Astrocyte (in vitro differentiated cells and primary cell): ENCODE measurements around the gene DCTD. TPM values are rescaled to one million over a fixed set of nuclear protein-coding genes. Genes with fewer than 3 reads are reported as not detected.

Experiments
- DNase-seq: peaks from one replicate; pipeline ENCODE4 v3.0.0-alpha.2; 2010; ENCODE audit warnings: low read depth
- FAIRE-seq: peaks from 2 replicates; lab custom pipeline; 2011; peaks lifted over from hg19 to GRCh38; lab: Jason Lieb, UNC
- H2AFZ ChIP-seq: 2 replicates; pipeline ENCODE4 v1.6.0; 2012; ENCODE audit warnings: low read depth, low read length, inconsistent platforms
- H3K27ac ChIP-seq: 2 replicates; pipeline ENCODE4 v1.5.1; 2011; ENCODE audit warnings: low read depth, low read length, inconsistent platforms
- H3K27me3 ChIP-seq: 2 replicates; pipeline ENCODE4 v1.6.0; 2011; ENCODE audit warnings: low read length, inconsistent platforms; ENCODE audit not compliant: insufficient read depth
- H3K36me3 ChIP-seq: 2 replicates; pipeline ENCODE4 v1.5.1; 2011; ENCODE audit warnings: low read length, inconsistent platforms; ENCODE audit not compliant: insufficient read depth
- H3K4me1 ChIP-seq: 2 replicates; pipeline ENCODE4 v1.5.1; 2011; ENCODE audit warnings: low read length, inconsistent platforms; ENCODE audit not compliant: insufficient read depth
- H3K4me2 ChIP-seq: 2 replicates; pipeline ENCODE4 v1.6.0; 2012; ENCODE audit warnings: low read length, inconsistent platforms
- H3K4me3 ChIP-seq: 2 replicates; pipeline ENCODE4 v1.5.1; 2011; ENCODE audit warnings: low read depth, mild to moderate bottlenecking, low read length, inconsistent platforms; ENCODE audit not compliant: insufficient read depth
- H3K79me2 ChIP-seq: 2 replicates; pipeline ENCODE4 v1.6.0; 2012; ENCODE audit warnings: mild to moderate bottlenecking, low read length, inconsistent platforms; ENCODE audit not compliant: insufficient read depth
- H3K9ac ChIP-seq: 2 replicates; pipeline ENCODE4 v1.6.0; 2012; ENCODE audit warnings: mild to moderate bottlenecking, low read length, inconsistent platforms
- H3K9me3 ChIP-seq: 2 replicates; pipeline ENCODE4 v1.5.1; 2012; ENCODE audit warnings: low read depth, mild to moderate bottlenecking, low read length, inconsistent platforms; ENCODE audit not compliant: insufficient read depth
- H4K20me1 ChIP-seq: 2 replicates; pipeline ENCODE4 v1.6.0; 2012; ENCODE audit warnings: low read length, inconsistent platforms; ENCODE audit not compliant: insufficient read depth
- H3K27ac Mint-ChIP-seq: one replicate; pipeline ENCODE4 v1.8.0; 2021; ENCODE audit warnings: mild to moderate bottlenecking, mixed read lengths; ENCODE audit not compliant: unreplicated experiment
- H3K27me3 Mint-ChIP-seq: one replicate; pipeline ENCODE4 v1.8.0; 2021; ENCODE audit warnings: low read depth, mixed read lengths; ENCODE audit not compliant: unreplicated experiment
- H3K36me3 Mint-ChIP-seq: one replicate; pipeline ENCODE4 v1.8.0; 2021; ENCODE audit warnings: low read depth, mixed read lengths; ENCODE audit not compliant: unreplicated experiment
- H3K4me1 Mint-ChIP-seq: one replicate; pipeline ENCODE4 v1.8.0; 2021; ENCODE audit warnings: low read depth, mixed read lengths; ENCODE audit not compliant: unreplicated experiment
- H3K4me3 Mint-ChIP-seq: one replicate; pipeline ENCODE4 v1.8.0; 2021; ENCODE audit warnings: mild to moderate bottlenecking, moderate library complexity, mixed read lengths; ENCODE audit not compliant: unreplicated experiment
- H3K9me3 Mint-ChIP-seq: one replicate; pipeline ENCODE4 v1.8.0; 2021; ENCODE audit warnings: mild to moderate bottlenecking, mixed read lengths; ENCODE audit not compliant: unreplicated experiment
- CTCF ChIP-seq: IDR thresholded peaks from 2 replicates; pipeline ENCODE4 v1.5.1; 2011; ENCODE audit warnings: low read depth, mild to moderate bottlenecking, inconsistent platforms, low read length, moderate library complexity; ENCODE audit not compliant: insufficient read depth
- EZH2 ChIP-seq: IDR thresholded peaks from 2 replicates; pipeline ENCODE4 v1.6.1; 2012; ENCODE audit warnings: mild to moderate bottlenecking, low read length, inconsistent platforms; ENCODE audit not compliant: insufficient read depth
- total RNA-seq: library from RNA; stranded (reverse); gene quantifications from 2 replicates; pipeline ENCODE4 v1.2.1, GENCODE V29; 2021

The DCTD gene
- total RNA-seq, 1 donor from 2014 or later: 119 TPM

DNA sequence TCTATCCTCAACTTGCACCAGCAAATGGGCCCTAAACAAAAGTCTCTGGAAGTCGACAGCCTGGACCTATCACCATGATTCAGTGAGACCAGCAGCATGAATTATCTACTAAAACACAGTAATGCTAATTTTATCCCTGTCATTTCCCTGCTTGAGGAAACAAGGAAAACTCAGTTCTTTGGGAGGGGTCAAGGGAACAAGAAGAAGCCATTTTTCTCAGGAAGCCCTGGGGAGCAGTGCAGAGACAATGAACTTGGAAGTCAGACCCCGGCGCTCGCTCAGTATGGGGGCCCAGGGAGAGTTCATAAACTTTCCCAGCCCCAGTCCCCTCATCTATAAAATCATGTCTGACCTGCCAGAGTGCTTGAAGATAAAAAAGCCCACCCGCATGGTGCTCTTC is 50.4 kb downstream of the DCTD start:
- no peaks in the 10 kb centered on the region for H3K27me3 ChIP-seq
- no peak overlapping the region for H3K9ac ChIP-seq
- Mint-ChIP-seq H3K4me1 (peaks cover 5% of the 10 kb centered on the region), H3K36me3 (no peaks in the 10 kb centered on the region), H3K27me3 (peaks cover 3% of the 10 kb centered on the region), H3K4me3 (no peak overlapping the region), H3K27ac (no peak overlapping the region), H3K9me3 (no peaks in the 10 kb centered on the region)
- H3K9me3 ChIP-seq: no peaks in the 10 kb centered on the region
- no peaks in the 10 kb centered on the region for H3K79me2 ChIP-seq
- TF ChIP-seq CTCF: no peak
- TF ChIP-seq EZH2: no peak
- FAIRE-seq (no peak), DNase-seq (no peak)
- H3K36me3 ChIP-seq: no peaks in the 10 kb centered on the region
- no peaks in the 10 kb centered on the region for H4K20me1 ChIP-seq
- no peak overlapping the region for H3K4me2 ChIP-seq
- no peak overlapping the region for H3K4me3 ChIP-seq
- H2AFZ ChIP-seq: no peak overlapping the region
- no peaks in the 10 kb centered on the region for H3K4me1 ChIP-seq
- no peak overlapping the region for H3K27ac ChIP-seq

DNA sequence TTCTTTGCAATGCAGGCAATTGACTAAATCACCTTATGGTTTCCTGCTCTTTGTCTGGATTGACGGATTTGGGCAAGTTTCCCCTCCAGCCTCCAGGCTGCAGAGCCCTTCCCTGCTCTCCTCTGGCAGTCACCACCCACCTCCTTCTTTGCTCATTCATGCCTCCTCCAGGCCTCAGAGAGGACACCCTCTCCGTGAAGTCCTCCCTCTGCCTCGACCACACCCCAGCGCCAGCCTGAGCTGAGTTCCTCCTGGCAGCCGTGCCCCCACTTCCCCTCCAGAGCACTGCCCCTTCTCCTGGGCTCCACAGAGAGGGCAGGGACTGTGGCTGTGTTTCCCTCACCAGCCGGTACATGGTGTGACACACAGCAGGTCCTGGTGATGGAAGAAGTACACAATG is 53.7 kb downstream of the DCTD start:
- H3K4me3 Mint-ChIP-seq: no peak overlapping the region
- FAIRE-seq: no peak
- H4K20me1 ChIP-seq: no peaks in the 10 kb centered on the region
- H3K9me3 ChIP-seq: no peaks in the 10 kb centered on the region
- H3K27me3 Mint-ChIP-seq: peaks cover 3% of the 10 kb centered on the region
- H3K36me3 ChIP-seq: no peaks in the 10 kb centered on the region
- H3K27ac Mint-ChIP-seq: no peak overlapping the region
- H3K4me1 Mint-ChIP-seq: peaks cover 5% of the 10 kb centered on the region
- no peak for DNase-seq
- no peak overlapping the region for H3K27ac ChIP-seq
- H3K4me2 ChIP-seq: no peak overlapping the region
- no peaks in the 10 kb centered on the region for H3K79me2 ChIP-seq
- H3K36me3 Mint-ChIP-seq: no peaks in the 10 kb centered on the region
- H3K9ac ChIP-seq: no peak overlapping the region
- H3K4me1 ChIP-seq: no peaks in the 10 kb centered on the region
- H3K27me3 ChIP-seq: no peaks in the 10 kb centered on the region
- TF ChIP-seq CTCF: no peak
- TF ChIP-seq EZH2: no peak
- H2AFZ ChIP-seq: no peak overlapping the region
- no peaks in the 10 kb centered on the region for H3K9me3 Mint-ChIP-seq
- H3K4me3 ChIP-seq: no peak overlapping the region

DNA sequence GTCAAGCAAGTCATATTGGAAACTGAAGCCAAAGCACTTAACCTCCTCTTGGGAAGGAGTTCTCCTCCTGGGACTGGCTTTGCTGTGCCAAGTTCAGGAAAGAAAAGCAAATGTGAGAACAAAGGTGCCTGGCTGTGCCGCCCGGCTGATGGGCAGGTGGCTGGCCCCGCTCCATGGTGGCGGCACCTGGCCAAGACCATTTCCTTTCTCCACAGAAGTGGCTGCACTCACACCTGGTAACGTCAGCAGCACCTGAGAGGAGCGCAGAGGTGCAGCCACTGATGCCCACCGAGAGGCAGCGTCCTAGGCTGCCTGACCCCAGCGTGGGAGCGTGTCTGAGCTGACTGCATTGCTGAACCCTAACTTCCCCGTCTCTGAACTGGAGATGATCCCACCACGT is 54.3 kb downstream of the DCTD start:
- H3K27me3 Mint-ChIP-seq: peaks cover 3% of the 10 kb centered on the region
- H3K9me3 Mint-ChIP-seq: no peaks in the 10 kb centered on the region
- peaks cover 5% of the 10 kb centered on the region for H3K4me1 Mint-ChIP-seq
- Histone ChIP-seq H3K4me3 (no peak overlapping the region), H4K20me1 (no peaks in the 10 kb centered on the region), H3K4me1 (no peaks in the 10 kb centered on the region), H3K36me3 (no peaks in the 10 kb centered on the region), H3K27me3 (no peaks in the 10 kb centered on the region), H3K4me2 (no peak overlapping the region), H3K9ac (no peak overlapping the region), H3K9me3 (no peaks in the 10 kb centered on the region), H2AFZ (no peak overlapping the region), H3K79me2 (no peaks in the 10 kb centered on the region), H3K27ac (no peak overlapping the region)
- no peak overlapping the region for H3K27ac Mint-ChIP-seq
- no peak overlapping the region for H3K4me3 Mint-ChIP-seq
- TF ChIP-seq EZH2 (no peak), CTCF (no peak)
- no peaks in the 10 kb centered on the region for H3K36me3 Mint-ChIP-seq
- FAIRE-seq (no peak), DNase-seq (no peak)
